Mucosa of descending colon (tissue), 3 donors: Measurements from ENCODE around the gene SLC2A9. TPM values are rescaled to one million over a fixed set of nuclear protein-coding genes. Genes with fewer than 3 reads are reported as not detected.

Experiments used
- ATAC-seq: fragments of 200-7000 bp; cut with Tn5 transposase; one replicate; pipeline ENCODE4 v1.9.1; 2020; ENCODE audit warnings: mild to moderate bottlenecking, moderate library complexity
- DNase-seq, 3 donors: peaks; one replicate each; pipeline ENCODE4 v3.0.0-alpha.2; 2020
- H3K36me3 ChIP-seq: fragments of 200-600 bp; one replicate; pipeline ENCODE4 v1.8.0; 2021; ENCODE audit warnings: low read depth, mild to moderate bottlenecking
- H3K4me1 ChIP-seq: fragments of 200-600 bp; one replicate; pipeline ENCODE4 v1.8.0; 2021; ENCODE audit warnings: low read depth, mild to moderate bottlenecking
- H3K4me3 ChIP-seq: fragments of 200-600 bp; one replicate; pipeline ENCODE4 v1.8.0; 2021; ENCODE audit warnings: mild to moderate bottlenecking
- H3K9me3 ChIP-seq: fragments of 200-600 bp; one replicate; pipeline ENCODE4 v1.8.0; 2021; ENCODE audit warnings: mild to moderate bottlenecking
- intact Hi-C, 2 donors: fragments of 100-400 bp; cut with DNase I in 1 of 2; cut with micrococcal nuclease in 1 of 2; formaldehyde crosslinking; loops; one replicate each; pipeline versions ENCODE4 v1.11.0 to v1.11.1; 2022; cut with DNase I, micrococcal nuclease
- total RNA-seq, 3 donors: library from RNA; stranded (reverse); fragmentation: NEBNext Ultra II Directional in 2 of 3; extraction: Animal tissue kit (Norgen Biotek cat#: 25700) in 2 of 3; gene quantifications; one replicate each; pipeline versions ENCODE4 v1.2.1 to v1.2.4, GENCODE V29; 2021 to 2023
- TF ChIP-seq, protein P1 (sequence below): fragments of 200-600 bp; IDR thresholded peaks from one replicate; pipeline ENCODE4 v1.8.0; 2022; ENCODE audit warnings: antibody characterized with exemption, mild to moderate bottlenecking
- donor health status: DM: no; HTN: no; CAD: no; lungs with moderate emphysema.
- donor health status: DM: no; HTN: no; CAD: no.
- donor health status: DM: no; HTN: yes; CAD: no.

Gene SLC2A9
- total RNA-seq, 3 donors from 2014 or later: 4.8 to 8.9 (median 8.1) TPM

- intact Hi-C loops: no loop called here
- Histone ChIP-seq H3K4me3 (no peak overlapping the region), H3K4me1 (no peaks in the 10 kb centered on the region), H3K36me3 (no peaks in the 10 kb centered on the region), H3K9me3 (no peaks in the 10 kb centered on the region)
- DNase-seq: no peak
- no peak for ATAC-seq
- TF ChIP-seq, protein P1, sequence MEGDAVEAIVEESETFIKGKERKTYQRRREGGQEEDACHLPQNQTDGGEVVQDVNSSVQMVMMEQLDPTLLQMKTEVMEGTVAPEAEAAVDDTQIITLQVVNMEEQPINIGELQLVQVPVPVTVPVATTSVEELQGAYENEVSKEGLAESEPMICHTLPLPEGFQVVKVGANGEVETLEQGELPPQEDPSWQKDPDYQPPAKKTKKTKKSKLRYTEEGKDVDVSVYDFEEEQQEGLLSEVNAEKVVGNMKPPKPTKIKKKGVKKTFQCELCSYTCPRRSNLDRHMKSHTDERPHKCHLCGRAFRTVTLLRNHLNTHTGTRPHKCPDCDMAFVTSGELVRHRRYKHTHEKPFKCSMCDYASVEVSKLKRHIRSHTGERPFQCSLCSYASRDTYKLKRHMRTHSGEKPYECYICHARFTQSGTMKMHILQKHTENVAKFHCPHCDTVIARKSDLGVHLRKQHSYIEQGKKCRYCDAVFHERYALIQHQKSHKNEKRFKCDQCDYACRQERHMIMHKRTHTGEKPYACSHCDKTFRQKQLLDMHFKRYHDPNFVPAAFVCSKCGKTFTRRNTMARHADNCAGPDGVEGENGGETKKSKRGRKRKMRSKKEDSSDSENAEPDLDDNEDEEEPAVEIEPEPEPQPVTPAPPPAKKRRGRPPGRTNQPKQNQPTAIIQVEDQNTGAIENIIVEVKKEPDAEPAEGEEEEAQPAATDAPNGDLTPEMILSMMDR: no peak
These were observed 35.2 kb upstream of the SLC2A9 start for GRCh38 chr4:10056334-10057022.

DNA sequence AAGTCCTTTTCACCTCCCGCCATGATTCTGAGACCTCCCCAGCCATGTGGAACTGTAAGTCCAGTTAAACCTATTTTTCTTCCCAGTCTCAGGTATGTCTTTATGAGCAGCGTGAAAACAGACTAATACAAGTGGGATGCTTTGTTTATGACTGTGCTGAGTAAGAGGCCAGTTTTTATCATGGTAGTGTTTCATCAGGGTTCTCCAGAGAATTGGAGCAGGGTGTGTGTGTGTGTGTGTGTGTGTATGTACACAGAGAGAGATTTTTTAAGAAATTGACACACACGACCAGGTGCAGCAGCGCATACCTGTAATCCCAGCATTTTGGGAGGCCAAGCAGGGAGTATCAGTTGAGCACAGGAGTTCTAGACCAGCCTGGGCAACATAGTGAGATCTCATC, 34.6 kb upstream of the SLC2A9 start:
- ATAC-seq (no peak), DNase-seq (no peak)
- Histone ChIP-seq H3K36me3 (no peaks in the 10 kb centered on the region), H3K4me1 (no peaks in the 10 kb centered on the region), H3K9me3 (no peaks in the 10 kb centered on the region), H3K4me3 (no peak overlapping the region)
- intact Hi-C loops: no loop called here
- TF ChIP-seq, protein P1: no peak

DNA sequence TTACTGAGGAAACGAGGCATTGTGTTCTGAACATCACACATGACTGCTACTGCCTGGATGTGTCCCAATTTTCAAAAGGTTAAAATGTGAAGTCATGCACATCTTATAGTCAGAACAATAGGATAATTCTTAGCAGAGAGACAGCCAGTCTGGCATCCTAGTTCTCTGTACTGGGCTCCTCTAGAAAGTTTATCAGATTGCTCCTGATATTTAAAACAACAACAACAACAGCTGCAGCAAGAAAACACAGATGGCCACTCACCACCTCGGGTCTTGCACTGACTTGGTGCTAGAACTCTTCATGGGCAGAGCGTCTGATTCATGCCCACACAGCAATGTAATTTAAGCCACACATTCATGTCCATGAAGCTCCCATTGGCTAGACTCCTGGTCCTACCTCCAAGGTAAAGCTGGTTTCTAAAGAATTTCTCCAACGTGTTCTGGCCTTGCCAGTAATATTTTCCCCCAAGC, 33.3 kb upstream of the SLC2A9 start:
- no peak for DNase-seq
- Histone ChIP-seq H3K4me1 (no peaks in the 10 kb centered on the region), H3K4me3 (no peak overlapping the region), H3K9me3 (no peaks in the 10 kb centered on the region), H3K36me3 (no peaks in the 10 kb centered on the region)
- no peak for ATAC-seq
- intact Hi-C loops: no loop called here
- TF ChIP-seq, protein P1: no peak

DNA sequence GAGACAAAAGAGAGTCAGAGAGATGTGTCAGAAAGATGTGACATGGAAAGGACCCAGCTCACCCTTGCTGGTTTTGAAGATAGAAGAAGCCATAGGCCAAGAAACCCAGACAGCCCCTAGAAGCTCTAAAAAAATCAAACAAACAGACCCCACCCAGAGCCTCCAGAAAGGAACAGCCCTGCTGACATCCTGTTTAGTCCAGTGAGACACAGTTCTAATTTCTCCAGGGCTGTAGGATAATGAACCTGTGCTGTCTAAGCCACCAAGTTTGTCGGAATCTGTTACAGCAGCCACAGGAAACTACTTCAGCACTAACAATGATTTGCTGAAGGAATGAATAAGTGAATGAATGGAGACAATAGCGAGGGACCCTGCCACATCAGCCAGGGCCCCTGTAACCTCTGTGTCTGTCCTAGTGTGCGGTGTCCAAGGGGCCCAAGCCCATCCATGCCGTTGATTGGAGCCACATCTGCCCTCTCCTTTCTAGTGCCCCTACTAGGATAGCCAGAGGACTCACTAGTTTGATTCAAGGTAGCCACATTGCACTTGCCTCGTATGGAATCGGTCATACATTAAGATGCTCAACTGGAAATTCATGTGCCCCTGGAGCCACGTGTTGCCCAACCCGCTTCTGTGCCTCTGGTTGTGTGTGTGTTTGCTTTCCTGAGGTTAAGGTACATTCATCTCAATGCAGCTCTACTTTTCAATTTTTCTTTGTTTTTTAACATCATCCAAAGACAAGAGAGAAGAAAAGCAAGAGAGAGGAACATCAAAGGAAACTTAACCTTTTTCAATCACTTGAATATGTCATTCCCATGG, 32.5 kb upstream of the SLC2A9 start:
- Histone ChIP-seq H3K36me3 (no peaks in the 10 kb centered on the region), H3K4me3 (no peak overlapping the region), H3K9me3 (no peaks in the 10 kb centered on the region), H3K4me1 (no peaks in the 10 kb centered on the region)
- intact Hi-C loops: no loop called here
- ATAC-seq (no peak), DNase-seq (no peak)
- TF ChIP-seq, protein P1: no peak

DNA sequence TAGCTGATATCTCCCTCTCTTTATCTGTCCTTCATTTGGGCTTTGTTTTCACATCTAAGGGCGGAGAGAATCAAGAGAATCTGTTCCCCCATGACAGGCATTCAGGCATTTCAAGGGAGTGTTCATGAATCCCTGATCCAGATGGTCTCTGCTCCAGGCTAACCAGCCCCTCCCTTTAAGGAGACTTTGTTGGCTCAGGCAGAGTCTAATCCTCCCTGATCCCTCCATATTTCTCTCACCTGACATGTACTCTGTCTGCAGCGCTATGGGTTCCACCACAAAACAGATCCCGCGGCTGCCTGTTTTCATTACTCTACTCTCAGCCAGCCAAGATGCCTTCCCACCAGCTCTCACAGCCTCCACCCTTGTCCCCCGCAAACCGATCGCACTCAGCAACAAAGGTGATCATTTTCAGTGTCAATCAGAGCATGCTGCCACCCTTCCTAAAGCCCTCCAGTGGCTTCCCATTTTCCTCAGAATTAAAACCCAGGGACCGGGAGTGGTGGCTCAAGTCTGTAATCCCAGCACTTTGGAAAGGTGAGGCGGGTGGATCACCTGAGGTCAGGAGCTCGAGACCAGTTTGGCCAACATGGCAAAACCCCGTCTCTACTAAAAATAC, 30.3 kb upstream of the SLC2A9 start:
- Histone ChIP-seq H3K4me1 (no peaks in the 10 kb centered on the region), H3K36me3 (no peaks in the 10 kb centered on the region), H3K9me3 (no peaks in the 10 kb centered on the region), H3K4me3 (no peak overlapping the region)
- intact Hi-C loops: no loop called here
- TF ChIP-seq, protein P1: no peak
- ATAC-seq (no peak), DNase-seq (no peak)
